Panc1 (cell line): ENCODE data around the gene GYG2. TPM values are rescaled to one million over a fixed set of nuclear protein-coding genes. Genes with fewer than 3 reads are reported as not detected.

ENCODE experiments used
- ATAC-seq: fragments of 200-7000 bp; cut with Tn5 transposase; 2 replicates; pipeline ENCODE4 v1.9.1; 2020; ENCODE audit warnings: mild to moderate bottlenecking, moderate library complexity
- BruUV-seq: library from RNA; stranded (reverse); fragments of 400-500 nt; replicated peaks from 2 replicates; lab custom pipeline; 2021; lab: Mats Ljungman, UMichigan
- CTCF ChIA-PET: fragments of 300-600 bp; sonication (Branson Sonifier 250); formaldehyde crosslinking; loops from one replicate; lab custom pipeline; 2022; ENCODE audit warnings: antibody characterized with exemption; lab: Charles Lee
- POLR2A ChIA-PET: fragments of 300-600 bp; sonication (Branson Sonifier 250); formaldehyde crosslinking; loops from one replicate; lab custom pipeline; 2022; ENCODE audit warnings: antibody characterized with exemption; lab: Charles Lee
- DNase-seq: peaks from one replicate; pipeline ENCODE4 v3.0.0-alpha.2; 2010; ENCODE audit warnings: low read depth, low spot score
- H3K27ac ChIP-seq: 2 replicates; pipeline ENCODE4 v1.5.1; 2011; ENCODE audit warnings: mild to moderate bottlenecking, low read length, inconsistent platforms
- H3K27me3 ChIP-seq: fragments of 200-500 bp; sonication (Bioruptor generic); 2 replicates; pipeline ENCODE4 v1.6.0; 2014; ENCODE audit warnings: low read length, inconsistent platforms; ENCODE audit not compliant: control insufficient read depth, insufficient read depth
- H3K36me3 ChIP-seq: fragments of 200-500 bp; sonication (Bioruptor generic); 2 replicates; pipeline ENCODE4 v1.5.1; 2014; ENCODE audit warnings: inconsistent platforms, mild to moderate bottlenecking, low read length, moderate library complexity; ENCODE audit not compliant: control insufficient read depth, insufficient read depth
- H3K4me1 ChIP-seq: 2 replicates; pipeline ENCODE4 v1.5.1; 2011; ENCODE audit warnings: inconsistent platforms, mild to moderate bottlenecking, low read length, moderate library complexity; ENCODE audit not compliant: control insufficient read depth, insufficient read depth
- H3K4me3 ChIP-seq, 2 experiments: 2 replicates each; pipeline ENCODE4 v1.5.1; 2011 to 2012; ENCODE audit warnings: low read depth in 2 of 2, low read length in 2 of 2, mild to moderate bottlenecking in 2 of 2, inconsistent platforms in 1 of 2, moderate library complexity in 1 of 2
- H3K9me3 ChIP-seq: fragments of 200-500 bp; sonication (Bioruptor generic); 2 replicates; pipeline ENCODE4 v1.5.1; 2014; ENCODE audit warnings: low read depth, mild to moderate bottlenecking, inconsistent platforms, low read length, moderate library complexity; ENCODE audit not compliant: control insufficient read depth, insufficient read depth
- CTCF ChIP-seq: fragments of 450-650 bp; IDR thresholded peaks from 2 replicates; pipeline ENCODE4 v1.5.1; 2017; ENCODE audit warnings: mild to moderate bottlenecking
- POLR2AphosphoS5 ChIP-seq: IDR thresholded peaks from 2 replicates; pipeline ENCODE4 v1.6.1; 2012; ENCODE audit warnings: mild to moderate bottlenecking, low read depth, low read length, moderate library complexity
- REST ChIP-seq, 2 experiments: IDR thresholded peaks; 2 replicates each; pipeline ENCODE4 v1.6.1; 2011 to 2012; ENCODE audit warnings: low read depth in 2 of 2, control low read depth in 1 of 2, low read length in 1 of 2, mild to moderate bottlenecking in 1 of 2, moderate library complexity in 1 of 2; ENCODE audit not compliant: insufficient read depth in 1 of 2
- SIN3A ChIP-seq: IDR thresholded peaks from 2 replicates; pipeline ENCODE4 v1.6.1; 2012; ENCODE audit warnings: low read depth, mild to moderate bottlenecking, low read length, moderate library complexity, borderline replicate concordance; ENCODE audit not compliant: insufficient read depth
- TCF7L2 ChIP-seq: IDR thresholded peaks from 2 replicates; pipeline ENCODE4 v1.6.1; 2011; ENCODE audit warnings: mild to moderate bottlenecking, low read depth, low read length, inconsistent platforms
- in situ Hi-C: cut with HindIII; loops from 2 replicates; pipeline ENCODE4 v1.10.0; 2016; ENCODE audit warnings: low sequenced_read_pairs, low pct_unique_long_range_greater_than_20kb
- intact Hi-C: fragments of 100-400 bp; cut with micrococcal nuclease; formaldehyde crosslinking; loops from one replicate; pipeline ENCODE4 v1.10.0; 2022; ENCODE audit not compliant: unreplicated experiment
- total RNA-seq: library from RNA; stranded (reverse); gene quantifications from one replicate; pipeline ENCODE4 v1.2.1, GENCODE V29; 2021; ENCODE audit not compliant: unreplicated experiment

The GYG2 gene
- total RNA-seq, 1 experiment from 2014 or later = 0.85 TPM

- H3K4me3 ChIP-seq = no peak overlapping the region
- ATAC-seq (no peak), DNase-seq (no peak)
- no peaks in the 10 kb centered on the region for H3K4me1 ChIP-seq
- no TSS peak for BruUV-seq
- no peaks in the 10 kb centered on the region for H3K27me3 ChIP-seq
- ChIA-PET POLR2A (no interaction called here), CTCF (no interaction called here)
- intact Hi-C loops = no loop called here
- H3K9me3 ChIP-seq = no peaks in the 10 kb centered on the region
- H3K27ac ChIP-seq = no peak overlapping the region
- in situ Hi-C loops = no loop called here
- TF ChIP-seq REST (IDR thresholded peaks at IDR 0.05; ENCODE audit: insufficient read depth in 1 of 2, low read depth in 2 of 2, low read length in 1 of 2) (no peak), TCF7L2 (no peak), POLR2AphosphoS5 (no peak), CTCF (no peak), SIN3A (no peak)
- H3K36me3 ChIP-seq = no peaks in the 10 kb centered on the region
These were observed 46.6 kb upstream of the GYG2 start for GRCh38 chrX:2782171-2782570.

GRCh38 chrX:2782778-2783177 is 46.0 kb upstream of the GYG2 start:
- CTCF ChIA-PET = no interaction called here
- POLR2A ChIA-PET = no interaction called here

More at GRCh38 chrX:2782778-2783177, 46.0 kb upstream of the GYG2 start:
- no peak for TF ChIP-seq CTCF
- TF ChIP-seq TCF7L2 = no peak
- TF ChIP-seq REST (IDR thresholded peaks at IDR 0.05; ENCODE audit: insufficient read depth in 1 of 2, low read depth in 2 of 2, low read length in 1 of 2) = no peak
- no peak for TF ChIP-seq SIN3A
- no peak for TF ChIP-seq POLR2AphosphoS5
- ATAC-seq (no peak), DNase-seq (no peak)
- no peaks in the 10 kb centered on the region for H3K27me3 ChIP-seq
- H3K27ac ChIP-seq = no peak overlapping the region
- no TSS peak for BruUV-seq
- H3K9me3 ChIP-seq = no peaks in the 10 kb centered on the region
- no peaks in the 10 kb centered on the region for H3K36me3 ChIP-seq
- intact Hi-C loops = no loop called here
- in situ Hi-C loops = no loop called here
- H3K4me3 ChIP-seq = no peak overlapping the region
- H3K4me1 ChIP-seq = no peaks in the 10 kb centered on the region
